HEK293 (cell line): ENCODE results near the gene PA2G4.
A peak's percentile ranks its signal among the peaks of the same experiment; 100 is the strongest.

Experiments used
- CTCF ChIA-PET: fragments of 350-600 bp; formaldehyde crosslinking; extraction: SDS; loops from one replicate; lab custom pipeline; 2021; ENCODE audit warnings: antibody characterized with exemption; lab: Yijun Ruan, JAX
- POLR2A ChIA-PET: fragments of 300-600 bp; formaldehyde crosslinking; extraction: SDS; loops from one replicate; lab custom pipeline; 2020; ENCODE audit warnings: antibody characterized with exemption, inconsistent platforms; lab: Yijun Ruan, JAX
- H3K27ac ChIP-seq: fragments of 200-500 bp; sonication (Bioruptor generic); 2 replicates; pipeline ENCODE4 v1.5.1; 2014; ENCODE audit warnings: low read depth, low read length, control low read depth, inconsistent platforms; ENCODE audit errors: extremely low read depth
- H3K36me3 ChIP-seq, 2 experiments: fragments of 200-500 bp in 1 of 2; sonication (Bioruptor generic) in 1 of 2; 1 replicate in 1 of 2; 2 replicates in 1 of 2; pipeline ENCODE4 v1.5.1; 2014 to 2017; ENCODE audit warnings: inconsistent platforms in 2 of 2, low read length in 2 of 2; ENCODE audit not compliant: control insufficient read depth in 2 of 2, insufficient read depth in 1 of 2
- H3K4me1 ChIP-seq: fragments of 200-500 bp; sonication (Bioruptor generic); 2 replicates; pipeline ENCODE4 v1.5.1; 2014; ENCODE audit warnings: mild to moderate bottlenecking, low read length, inconsistent platforms; ENCODE audit not compliant: control insufficient read depth, insufficient read depth
- H3K4me3 ChIP-seq: 2 replicates; pipeline ENCODE4 v1.5.1; 2011; ENCODE audit warnings: low read depth, mild to moderate bottlenecking, control low read depth, low read length, moderate library complexity
- H3K9me3 ChIP-seq: fragments of 200-500 bp; sonication (Bioruptor generic); 2 replicates; pipeline ENCODE4 v1.5.1; 2014; ENCODE audit warnings: low read depth, low read length, inconsistent platforms; ENCODE audit not compliant: control insufficient read depth, insufficient read depth
- ELK4 ChIP-seq: IDR thresholded peaks from 2 replicates; pipeline ENCODE4 v1.6.1; 2011; ENCODE audit warnings: mild to moderate bottlenecking, low read depth, low read length, borderline replicate concordance
- GLI4 ChIP-seq: fragments of 450-650 bp; formaldehyde crosslinking; IDR thresholded peaks from 2 replicates; pipeline ENCODE4 v1.5.1; 2016; ENCODE audit warnings: missing biosample characterization, missing genetic modification characterization
- KLF16 ChIP-seq: fragments of 450-650 bp; formaldehyde crosslinking; IDR thresholded peaks from 2 replicates; pipeline ENCODE4 v1.5.1; 2017; ENCODE audit warnings: missing biosample characterization, missing genetic modification characterization
- MEIS1 ChIP-seq: sonication (generic); formaldehyde crosslinking; IDR thresholded peaks from 2 replicates; pipeline ENCODE4 v1.8.1; 2022; ENCODE audit warnings: missing genetic modification reagents, mild to moderate bottlenecking, borderline replicate concordance
- PBX3 ChIP-seq: sonication (generic); formaldehyde crosslinking; IDR thresholded peaks from 2 replicates; pipeline ENCODE4 v1.8.1; 2022; ENCODE audit warnings: mild to moderate bottlenecking, moderate library complexity, missing genetic modification reagents
- PRDM1 ChIP-seq: fragments of 450-650 bp; formaldehyde crosslinking; IDR thresholded peaks from 2 replicates; pipeline ENCODE4; 2016; ENCODE audit warnings: missing biosample characterization, missing genetic modification characterization
- REPIN1 ChIP-seq: fragments of 450-650 bp; formaldehyde crosslinking; IDR thresholded peaks from 2 replicates; pipeline ENCODE4 v1.5.1; 2017; ENCODE audit warnings: missing biosample characterization, missing genetic modification characterization, low read depth
- SALL2 ChIP-seq: fragments of 450-650 bp; formaldehyde crosslinking; IDR thresholded peaks from 2 replicates; pipeline ENCODE4 v1.5.0; 2017; ENCODE audit warnings: missing biosample characterization, mild to moderate bottlenecking, missing genetic modification characterization, borderline replicate concordance
- SCRT1 ChIP-seq: fragments of 450-650 bp; formaldehyde crosslinking; IDR thresholded peaks from 2 replicates; pipeline ENCODE4 v1.5.1; 2016; ENCODE audit warnings: missing biosample characterization, missing genetic modification characterization, borderline replicate concordance
- ZBTB8A ChIP-seq: fragments of 450-650 bp; formaldehyde crosslinking; IDR thresholded peaks from 2 replicates; pipeline ENCODE4 v1.5.1; 2016; ENCODE audit warnings: missing biosample characterization, missing genetic modification characterization
- ZFHX2 ChIP-seq: fragments of 450-650 bp; formaldehyde crosslinking; conservative IDR thresholded peaks from 2 replicates; pipeline ENCODE4 v1.5.1; 2016; ENCODE audit warnings: missing biosample characterization, missing genetic modification characterization
- ZFP41 ChIP-seq: fragments of 450-650 bp; formaldehyde crosslinking; IDR thresholded peaks from 2 replicates; pipeline ENCODE4 v1.5.1; 2016; ENCODE audit warnings: missing biosample characterization, missing genetic modification characterization, borderline replicate concordance
- ZNF10 ChIP-seq: fragments of 450-650 bp; formaldehyde crosslinking; IDR thresholded peaks from 2 replicates; pipeline ENCODE4 v1.5.1; 2017; ENCODE audit warnings: missing biosample characterization, missing genetic modification characterization
- ZNF174 ChIP-seq: fragments of 450-650 bp; formaldehyde crosslinking; IDR thresholded peaks from 2 replicates; pipeline ENCODE4 v1.5.0; 2017; ENCODE audit warnings: missing biosample characterization, mild to moderate bottlenecking, missing genetic modification characterization
- ZNF24 ChIP-seq: fragments of 450-650 bp; formaldehyde crosslinking; IDR thresholded peaks from 2 replicates; pipeline ENCODE4 v1.5.1; 2016; ENCODE audit warnings: missing biosample characterization, missing genetic modification characterization
- ZNF37A ChIP-seq: fragments of 450-650 bp; IDR thresholded peaks from 2 replicates; pipeline ENCODE4 v1.5.1; 2018; ENCODE audit warnings: missing biosample characterization, missing genetic modification characterization
- ZNF391 ChIP-seq: fragments of 450-650 bp; formaldehyde crosslinking; IDR thresholded peaks from 2 replicates; pipeline ENCODE4 v1.5.1; 2016; ENCODE audit warnings: low read depth, missing biosample characterization, missing genetic modification characterization, borderline replicate concordance
- ZNF610 ChIP-seq: fragments of 450-650 bp; formaldehyde crosslinking; IDR thresholded peaks from 2 replicates; pipeline ENCODE4 v1.5.1; 2016; ENCODE audit warnings: missing biosample characterization, missing genetic modification characterization, borderline replicate concordance
- ZNF677 ChIP-seq: fragments of 450-650 bp; IDR thresholded peaks from 2 replicates; pipeline ENCODE4 v1.5.0; 2018; ENCODE audit warnings: missing biosample characterization, mild to moderate bottlenecking, missing genetic modification characterization, moderate library complexity
- ZNF76 ChIP-seq: fragments of 450-650 bp; formaldehyde crosslinking; IDR thresholded peaks from 2 replicates; pipeline ENCODE4; 2016; ENCODE audit warnings: low read depth, missing biosample characterization, missing genetic modification characterization, borderline replicate concordance
- ZNF837 ChIP-seq: fragments of 450-650 bp; formaldehyde crosslinking; IDR thresholded peaks from 2 replicates; pipeline ENCODE4 v1.5.1; 2016; ENCODE audit warnings: missing biosample characterization, missing genetic modification characterization
- TF ChIP-seq, protein P1 (sequence below): fragments of 450-650 bp; formaldehyde crosslinking; IDR thresholded peaks from 2 replicates; pipeline ENCODE4 v1.5.1; 2016; ENCODE audit warnings: missing biosample characterization, missing genetic modification characterization, borderline replicate concordance
- TF ChIP-seq, protein P2 (sequence below): fragments of 450-650 bp; formaldehyde crosslinking; IDR thresholded peaks from 2 replicates; pipeline ENCODE4 v1.5.1; 2017; ENCODE audit warnings: missing biosample characterization, mild to moderate bottlenecking, missing genetic modification characterization, moderate library complexity

PA2G4 gene

DNA sequence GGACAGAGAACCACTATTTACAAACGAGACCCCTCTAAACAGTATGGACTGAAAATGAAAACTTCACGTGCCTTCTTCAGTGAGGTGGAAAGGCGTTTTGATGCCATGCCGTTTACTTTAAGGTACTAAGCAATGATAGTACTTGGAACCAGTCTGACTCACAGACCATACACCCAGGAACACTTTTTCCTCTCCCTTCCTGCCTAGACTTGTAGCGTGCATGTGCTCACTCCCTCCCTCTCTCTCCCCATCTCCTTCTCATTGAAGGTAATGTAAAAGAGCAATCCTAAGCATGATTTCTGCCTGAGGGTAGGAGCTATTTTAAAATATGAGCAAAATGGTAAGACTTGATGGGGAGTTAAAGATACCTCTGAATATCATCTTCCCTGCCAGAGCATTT, 6.2 kb downstream of the PA2G4 start:
- no peaks in the 10 kb centered on the region for H3K9me3 ChIP-seq
- H3K4me3 ChIP-seq = no peak overlapping the region
- H3K36me3 ChIP-seq = peaks cover 53 to 86% of the 10 kb centered on the region in 2 experiments
- POLR2A ChIA-PET = interaction anchor here (1.7 kb wide), 1 partner anchor 31 kb away, joined by 4 read pairs; no protein-coding TSS in a partner anchor
- CTCF ChIA-PET = interaction anchor here (0.6 to 1.2 kb wide), 2 partner anchors 42 to 148 kb away, joined by 3 to 4 read pairs; partner anchors contain the start of genes ANKRD52 and MYL6B
- TF ChIP-seq SCRT1 (no peak), ZFP41 (tag by site-specific recombination) (no peak), KLF16 (no peak)
- TF ChIP-seq, protein P1, sequence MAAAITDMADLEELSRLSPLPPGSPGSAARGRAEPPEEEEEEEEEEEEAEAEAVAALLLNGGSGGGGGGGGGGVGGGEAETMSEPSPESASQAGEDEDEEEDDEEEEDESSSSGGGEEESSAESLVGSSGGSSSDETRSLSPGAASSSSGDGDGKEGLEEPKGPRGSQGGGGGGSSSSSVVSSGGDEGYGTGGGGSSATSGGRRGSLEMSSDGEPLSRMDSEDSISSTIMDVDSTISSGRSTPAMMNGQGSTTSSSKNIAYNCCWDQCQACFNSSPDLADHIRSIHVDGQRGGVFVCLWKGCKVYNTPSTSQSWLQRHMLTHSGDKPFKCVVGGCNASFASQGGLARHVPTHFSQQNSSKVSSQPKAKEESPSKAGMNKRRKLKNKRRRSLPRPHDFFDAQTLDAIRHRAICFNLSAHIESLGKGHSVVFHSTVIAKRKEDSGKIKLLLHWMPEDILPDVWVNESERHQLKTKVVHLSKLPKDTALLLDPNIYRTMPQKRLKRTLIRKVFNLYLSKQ (tag by site-specific recombination) = no peak
- 0 out of 2 replicates have a peak, but pooled peaks cover 2% of the 10 kb centered on the region for H3K4me1 ChIP-seq
- no peak overlapping the region for H3K27ac ChIP-seq

- Histone ChIP-seq H3K36me3 (peaks cover 29 to 63% of the 10 kb centered on the region in 2 experiments), H3K4me3 (no peak overlapping the region), H3K27ac (0 out of 2 replicates have a peak overlapping the region, but pooled peaks have one; percentile 3), H3K4me1 (peaks cover 3% of the 10 kb centered on the region), H3K9me3 (no peaks in the 10 kb centered on the region)
- POLR2A ChIA-PET = interaction anchor here (1.6 kb wide), 1 partner anchor 10 kb away, joined by 13 read pairs; the partner anchor contains the start of gene PA2G4
- CTCF ChIA-PET = interaction anchor here (1.0 kb wide), 1 partner anchor 76 kb away, joined by 5 read pairs; no protein-coding TSS in a partner anchor
- no peak for TF ChIP-seq ZNF610 (tag by site-specific recombination)
- no peak for TF ChIP-seq ZNF677
- no peak for TF ChIP-seq SALL2 (tag by site-specific recombination)
- no peak for TF ChIP-seq ZNF76 (tag by site-specific recombination)
- no peak for TF ChIP-seq MEIS1 (CRISPR knock-in tag)
- TF ChIP-seq, protein P1 (tag by site-specific recombination) = no peak
- no peak for TF ChIP-seq REPIN1 (tag by site-specific recombination)
- TF ChIP-seq GLI4 (tag by site-specific recombination) = no peak
- TF ChIP-seq ZNF174 = no peak
These were observed 9.7 kb downstream of the PA2G4 start for GRCh38 chr12:56114084-56114483.

GRCh38 chr12:56115329-56115728, 11.0 kb downstream of the PA2G4 start:
- H3K4me3 ChIP-seq = peak overlapping the region; percentile 69; the same call in 1 of the 2 replicates
- TF ChIP-seq ZNF10 (no peak), ZNF24 (peak; percentile 99), PRDM1 (tag by site-specific recombination) (peak; percentile 78), ZNF837 (tag by site-specific recombination) (no peak), ZFHX2 (no peak), ZNF391 (no peak), PBX3 (no peak), ZBTB8A (tag by site-specific recombination) (no peak), ZNF37A (no peak), ELK4 (no peak)
- TF ChIP-seq, protein P2, sequence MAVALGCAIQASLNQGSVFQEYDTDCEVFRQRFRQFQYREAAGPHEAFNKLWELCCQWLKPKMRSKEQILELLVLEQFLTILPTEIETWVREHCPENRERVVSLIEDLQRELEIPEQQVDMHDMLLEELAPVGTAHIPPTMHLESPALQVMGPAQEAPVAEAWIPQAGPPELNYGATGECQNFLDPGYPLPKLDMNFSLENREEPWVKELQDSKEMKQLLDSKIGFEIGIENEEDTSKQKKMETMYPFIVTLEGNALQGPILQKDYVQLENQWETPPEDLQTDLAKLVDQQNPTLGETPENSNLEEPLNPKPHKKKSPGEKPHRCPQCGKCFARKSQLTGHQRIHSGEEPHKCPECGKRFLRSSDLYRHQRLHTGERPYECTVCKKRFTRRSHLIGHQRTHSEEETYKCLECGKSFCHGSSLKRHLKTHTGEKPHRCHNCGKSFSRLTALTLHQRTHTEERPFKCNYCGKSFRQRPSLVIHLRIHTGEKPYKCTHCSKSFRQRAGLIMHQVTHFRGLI (tag by site-specific recombination) = no peak

More at GRCh38 chr12:56115329-56115728, 11.0 kb downstream of the PA2G4 start:
- ChIA-PET CTCF (interaction anchor here (1.1 to 1.5 kb wide), 4 partner anchors 11 to 75 kb away, joined by 3 read pairs; no protein-coding TSS in a partner anchor), POLR2A (interaction anchor here (0.7 to 6.1 kb wide), 8 partner anchors 8 to 119 kb away, joined by 3 to 165 read pairs (median 4); partner anchors contain the start of genes ERBB3, ESYT1, PA2G4 and RNF41)
- Histone ChIP-seq H3K9me3 (no peaks in the 10 kb centered on the region), H3K27ac (peak overlapping the region; percentile 99; the same call in 1 of the 2 replicates), H3K36me3 (peaks cover 18 to 58% of the 10 kb centered on the region in 2 experiments), H3K4me1 (peaks cover 5% of the 10 kb centered on the region)
